Measurements from ENCODE around the gene OR13J1.

- TF ChIP-seq POLR2AphosphoS5 (IDR thresholded peaks at IDR 0.05; ENCODE audit: low read depth, low read length): no peak
- no peak for TF ChIP-seq POLR2A (IDR thresholded peaks at IDR 0.05; ENCODE audit: low read depth, low read length)
Observed at GRCh38 chr9:35912791-35913400, 42.7 kb upstream of the OR13J1 start.
